Activated CD4-positive, alpha-beta T cell treated with anti-CD3 and anti-CD28 coated beads for 36 hours (primary cell): ENCODE results near the gene FAM228B. TPM values are rescaled to one million over a fixed set of nuclear protein-coding genes. Genes with fewer than 3 reads are reported as not detected.

ENCODE experiments used
- ATAC-seq: fragments of 200-7000 bp; cut with Tn5 transposase; one replicate; pipeline ENCODE4 v1.10.0; 2021; ENCODE audit warnings: mild to moderate bottlenecking, moderate library complexity
- CTCF ChIA-PET: fragments of 350-600 bp; sonication (Branson Sonifier 250); formaldehyde crosslinking; loops from one replicate; lab custom pipeline; 2021; ENCODE audit warnings: antibody characterized with exemption; lab: Charles Lee
- POLR2A ChIA-PET: fragments of 350-600 bp; sonication (Branson Sonifier 250); formaldehyde crosslinking; loops from one replicate; lab custom pipeline; 2021; ENCODE audit warnings: antibody characterized with exemption, inconsistent platforms; lab: Charles Lee
- DNase-seq: peaks from one replicate; pipeline ENCODE4 v3.0.0-alpha.2; 2020
- H3K27ac Mint-ChIP-seq: one replicate; pipeline ENCODE4 v1.8.0; 2021; ENCODE audit warnings: mixed read lengths
- H3K27me3 Mint-ChIP-seq: one replicate; pipeline ENCODE4 v1.8.0; 2021; ENCODE audit warnings: mixed read lengths
- H3K36me3 Mint-ChIP-seq: one replicate; pipeline ENCODE4 v1.8.0; 2021; ENCODE audit warnings: low read depth, mixed read lengths
- H3K4me1 Mint-ChIP-seq: one replicate; pipeline ENCODE4 v1.8.0; 2021; ENCODE audit warnings: mixed read lengths
- H3K4me3 Mint-ChIP-seq: one replicate; pipeline ENCODE4 v1.8.0; 2021; ENCODE audit warnings: mild to moderate bottlenecking, moderate library complexity, mixed read lengths
- H3K9me3 Mint-ChIP-seq: one replicate; pipeline ENCODE4 v1.8.0; 2021; ENCODE audit warnings: low read depth, mixed read lengths
- intact Hi-C, 2 experiments: fragments of 100-400 bp; cut with DNase I in 1 of 2; cut with micrococcal nuclease in 1 of 2; formaldehyde crosslinking; loops; one replicate each; pipeline versions ENCODE4 v1.14.2 to v1.15.1; 2022 to 2024; cut with DNase I, micrococcal nuclease
- total RNA-seq, 2 experiments: library from RNA; stranded (reverse); gene quantifications; one replicate each; pipeline ENCODE4 v1.2.3, GENCODE V29; 2021

Gene FAM228B
- total RNA-seq, 2 experiments from 2014 or later: 5.2 to 10.5 TPM

GRCh38 chr2:24199968-24200590, 76.8 kb downstream of the FAM228B start:
- ATAC-seq: no peak

GRCh38 chr2:24200799-24201198, 77.5 kb downstream of the FAM228B start:
- Mint-ChIP-seq H3K27me3 (no peaks in the 10 kb centered on the region), H3K27ac (no peak overlapping the region), H3K4me1 (no peaks in the 10 kb centered on the region), H3K9me3 (peaks cover 4% of the 10 kb centered on the region), H3K4me3 (no peak overlapping the region), H3K36me3 (peaks cover 31% of the 10 kb centered on the region)
- ATAC-seq: no peak
- intact Hi-C loops: no loop called here
- POLR2A ChIA-PET: no interaction called here
- CTCF ChIA-PET: no interaction called here
- no peak for DNase-seq

More at GRCh38 chr2:24199968-24200590, 76.8 kb downstream of the FAM228B start:
- POLR2A ChIA-PET: no interaction called here
- intact Hi-C loops: no loop called here
- Mint-ChIP-seq H3K36me3 (peaks cover 27% of the 10 kb centered on the region), H3K4me3 (no peak overlapping the region), H3K27ac (no peak overlapping the region), H3K9me3 (peaks cover 4% of the 10 kb centered on the region), H3K27me3 (no peaks in the 10 kb centered on the region), H3K4me1 (no peaks in the 10 kb centered on the region)
- no peak for DNase-seq
- CTCF ChIA-PET: no interaction called here

GRCh38 chr2:24203029-24203786, 79.9 kb downstream of the FAM228B start:
- intact Hi-C loops: no loop called here
- Mint-ChIP-seq H3K4me1 (no peaks in the 10 kb centered on the region), H3K27me3 (no peaks in the 10 kb centered on the region), H3K27ac (no peak overlapping the region), H3K4me3 (no peak overlapping the region), H3K9me3 (no peaks in the 10 kb centered on the region), H3K36me3 (peaks cover 35% of the 10 kb centered on the region)
- ChIA-PET POLR2A (no interaction called here), CTCF (interaction anchor here (1.2 kb wide), 1 partner anchor 40 kb away, joined by 3 read pairs; no protein-coding TSS in a partner anchor)
- ATAC-seq (no peak), DNase-seq (no peak)

- intact Hi-C loops: no loop called here
- no peak for DNase-seq
- no peak for ATAC-seq
- H3K4me1 Mint-ChIP-seq: no peaks in the 10 kb centered on the region
- no peaks in the 10 kb centered on the region for H3K27me3 Mint-ChIP-seq
- ChIA-PET POLR2A (no interaction called here), CTCF (interaction anchor here (1.2 kb wide), 1 partner anchor 40 kb away, joined by 3 read pairs; no protein-coding TSS in a partner anchor)
- no peaks in the 10 kb centered on the region for H3K9me3 Mint-ChIP-seq
- H3K4me3 Mint-ChIP-seq: no peak overlapping the region
- peaks cover 37% of the 10 kb centered on the region for H3K36me3 Mint-ChIP-seq
- H3K27ac Mint-ChIP-seq: no peak overlapping the region
Observed at GRCh38 chr2:24203787-24204150, 80.5 kb downstream of the FAM228B start.

- no peaks in the 10 kb centered on the region for H3K27me3 Mint-ChIP-seq
- H3K9me3 Mint-ChIP-seq: no peaks in the 10 kb centered on the region
- no peaks in the 10 kb centered on the region for H3K4me1 Mint-ChIP-seq
- ATAC-seq: no peak
- intact Hi-C loops: no loop called here
- H3K4me3 Mint-ChIP-seq: no peak overlapping the region
- CTCF ChIA-PET: interaction anchor here (1.2 kb wide), 1 partner anchor 39 kb away, joined by 3 read pairs; no protein-coding TSS in a partner anchor
- DNase-seq: no peak
- H3K36me3 Mint-ChIP-seq: peaks cover 42% of the 10 kb centered on the region
- H3K27ac Mint-ChIP-seq: no peak overlapping the region
- POLR2A ChIA-PET: no interaction called here
Observed at GRCh38 chr2:24204505-24204904, 81.2 kb downstream of the FAM228B start.

- Mint-ChIP-seq H3K9me3 (no peaks in the 10 kb centered on the region), H3K4me3 (no peak overlapping the region), H3K27me3 (no peaks in the 10 kb centered on the region), H3K27ac (no peak overlapping the region), H3K36me3 (peaks cover 43% of the 10 kb centered on the region), H3K4me1 (no peaks in the 10 kb centered on the region)
- intact Hi-C loops: no loop called here
- ATAC-seq (no peak), DNase-seq (no peak)
- CTCF ChIA-PET: no interaction called here
- POLR2A ChIA-PET: no interaction called here
Observed at GRCh38 chr2:24205131-24205530, 81.9 kb downstream of the FAM228B start.

- H3K4me3 Mint-ChIP-seq: no peak overlapping the region
- DNase-seq: no peak
- intact Hi-C loops: no loop called here
- ChIA-PET POLR2A (no interaction called here), CTCF (interaction anchor here (0.6 kb wide), 1 partner anchor 122 kb away, joined by 3 read pairs; no protein-coding TSS in a partner anchor)
- no peaks in the 10 kb centered on the region for H3K4me1 Mint-ChIP-seq
- no peak for ATAC-seq
- no peak overlapping the region for H3K27ac Mint-ChIP-seq
- H3K27me3 Mint-ChIP-seq: no peaks in the 10 kb centered on the region
- H3K36me3 Mint-ChIP-seq: peaks cover 44% of the 10 kb centered on the region
- H3K9me3 Mint-ChIP-seq: no peaks in the 10 kb centered on the region
Observed at GRCh38 chr2:24206242-24206641, 83.0 kb downstream of the FAM228B start.

- Mint-ChIP-seq H3K4me3 (no peak overlapping the region), H3K27ac (no peak overlapping the region), H3K4me1 (no peaks in the 10 kb centered on the region), H3K27me3 (no peaks in the 10 kb centered on the region), H3K9me3 (no peaks in the 10 kb centered on the region), H3K36me3 (peaks cover 44% of the 10 kb centered on the region)
- CTCF ChIA-PET: interaction anchor here (0.6 kb wide), 2 partner anchors 15 to 123 kb away, joined by 3 read pairs; no protein-coding TSS in a partner anchor
- POLR2A ChIA-PET: no interaction called here
- intact Hi-C loops: no loop called here
- DNase-seq (no peak), ATAC-seq (no peak)
Observed at GRCh38 chr2:24206714-24207113, 83.4 kb downstream of the FAM228B start.

GRCh38 chr2:24207359-24207758, 84.1 kb downstream of the FAM228B start:
- intact Hi-C loops: no loop called here
- ATAC-seq (no peak), DNase-seq (no peak)
- Mint-ChIP-seq H3K27ac (no peak overlapping the region), H3K4me1 (no peaks in the 10 kb centered on the region), H3K4me3 (no peak overlapping the region), H3K27me3 (no peaks in the 10 kb centered on the region), H3K9me3 (no peaks in the 10 kb centered on the region), H3K36me3 (peaks cover 44% of the 10 kb centered on the region)
- ChIA-PET CTCF (interaction anchor here (0.6 kb wide), 1 partner anchor 16 kb away, joined by 3 read pairs; no protein-coding TSS in a partner anchor), POLR2A (interaction anchor here (0.6 kb wide), 1 partner anchor 161 kb away, joined by 3 read pairs; no protein-coding TSS in a partner anchor)

- CTCF ChIA-PET: no interaction called here
- ATAC-seq (no peak), DNase-seq (no peak)
- no peaks in the 10 kb centered on the region for H3K27me3 Mint-ChIP-seq
- H3K27ac Mint-ChIP-seq: no peak overlapping the region
- POLR2A ChIA-PET: no interaction called here
- H3K9me3 Mint-ChIP-seq: no peaks in the 10 kb centered on the region
- H3K4me3 Mint-ChIP-seq: no peak overlapping the region
- peaks cover 38% of the 10 kb centered on the region for H3K36me3 Mint-ChIP-seq
- H3K4me1 Mint-ChIP-seq: no peaks in the 10 kb centered on the region
- intact Hi-C loops: no loop called here
Observed at GRCh38 chr2:24208490-24208889, 85.2 kb downstream of the FAM228B start.

- no peak overlapping the region for H3K27ac Mint-ChIP-seq
- no peaks in the 10 kb centered on the region for H3K4me1 Mint-ChIP-seq
- CTCF ChIA-PET: interaction anchor here (0.8 kb wide), 1 partner anchor 173 kb away, joined by 3 read pairs; no protein-coding TSS in a partner anchor
- intact Hi-C loops: no loop called here
- POLR2A ChIA-PET: no interaction called here
- H3K4me3 Mint-ChIP-seq: no peak overlapping the region
- H3K9me3 Mint-ChIP-seq: no peaks in the 10 kb centered on the region
- ATAC-seq: no peak
- peaks cover 31% of the 10 kb centered on the region for H3K36me3 Mint-ChIP-seq
- DNase-seq: no peak
- no peaks in the 10 kb centered on the region for H3K27me3 Mint-ChIP-seq
Observed at GRCh38 chr2:24209389-24210105, 86.3 kb downstream of the FAM228B start.
